ENCODE results near the gene CMAS.

Gene CMAS

GRCh38 chr12:22105542-22105941 lies 59.5 kb downstream of the CMAS start:
- Histone ChIP-seq H3K4me1 (ENCODE audit: insufficient read depth, insufficient read length) (peaks cover 7% of the 10 kb centered on the region), H3K4me3 (ENCODE audit: insufficient read length, low read depth) (no peak overlapping the region), H3K9me3 (ENCODE audit: insufficient read depth, low read length) (no peaks in the 10 kb centered on the region), H3K27me3 (ENCODE audit: insufficient read depth, insufficient read length) (no peaks in the 10 kb centered on the region), H3K36me3 (ENCODE audit: insufficient read depth, insufficient read length, low read length) (no peaks in the 10 kb centered on the region), H3K9ac (ENCODE audit: insufficient read length, low read depth) (no peak overlapping the region)
- TF ChIP-seq YY1 (IDR thresholded peaks at IDR 0.05; ENCODE audit: insufficient read depth, insufficient read length) (no peak), ZNF274 (IDR thresholded peaks at IDR 0.05; ENCODE audit: low read depth, low read length) (no peak), SUZ12 (IDR thresholded peaks at IDR 0.05; ENCODE audit: extremely low read depth, insufficient read depth, insufficient read length) (no peak)
- no peak for DNase-seq (ENCODE audit: low read depth, low spot score)

- TF ChIP-seq SUZ12 (IDR thresholded peaks at IDR 0.05; ENCODE audit: extremely low read depth, insufficient read depth, insufficient read length) (no peak), YY1 (IDR thresholded peaks at IDR 0.05; ENCODE audit: insufficient read depth, insufficient read length) (no peak), ZNF274 (IDR thresholded peaks at IDR 0.05; ENCODE audit: low read depth, low read length) (no peak)
- no peak overlapping the region for H3K9ac ChIP-seq (ENCODE audit: insufficient read length, low read depth)
- no peaks in the 10 kb centered on the region for H3K27me3 ChIP-seq (ENCODE audit: insufficient read depth, insufficient read length)
- DNase-seq (ENCODE audit: low read depth, low spot score): no peak
- no peak overlapping the region for H3K4me3 ChIP-seq (ENCODE audit: insufficient read length, low read depth)
- no peaks in the 10 kb centered on the region for H3K9me3 ChIP-seq (ENCODE audit: insufficient read depth, low read length)
- H3K36me3 ChIP-seq (ENCODE audit: insufficient read depth, insufficient read length, low read length): no peaks in the 10 kb centered on the region
- no peaks in the 10 kb centered on the region for H3K4me1 ChIP-seq (ENCODE audit: insufficient read depth, insufficient read length)
These were observed 64.2 kb downstream of the CMAS start for GRCh38 chr12:22110176-22110575.
